Right cardiac atrium (tissue), 5 donors: ENCODE measurements around the gene TMEM168. TPM values are rescaled to one million over a fixed set of nuclear protein-coding genes. Genes with fewer than 3 reads are reported as not detected.
"Not testable (repeated sequence)": the region's sequence is repeated elsewhere in the genome, so short reads cannot be mapped to it uniquely, and the experiment has no call there.

ENCODE experiments used
- ATAC-seq, 2 donors: fragments of 200-7000 bp; cut with Tn5 transposase; one replicate each; pipeline versions ENCODE4 v1.8.0 to v1.9.1; 2020; ENCODE audit warnings: moderate library complexity in 2 of 2, mild to moderate bottlenecking in 1 of 2
- DNase-seq, 3 donors: peaks; one replicate each; pipeline ENCODE4 v3.0.0-alpha.2; 2020
- H3K27ac ChIP-seq: one replicate; pipeline ENCODE4 v1.5.1; 2013; ENCODE audit warnings: mild to moderate bottlenecking, low read length, control low read depth, moderate library complexity
- H3K27me3 ChIP-seq: one replicate; pipeline ENCODE4 v1.6.1; 2013; ENCODE audit not compliant: control insufficient read depth, insufficient read depth
- H3K4me1 ChIP-seq: one replicate; pipeline ENCODE4 v1.6.1; 2013; ENCODE audit warnings: low read length; ENCODE audit not compliant: control insufficient read depth, insufficient read depth
- H3K4me3 ChIP-seq: one replicate; pipeline ENCODE4 v1.5.1; 2013; ENCODE audit warnings: low read length, control low read depth
- H3K9me3 ChIP-seq: one replicate; pipeline ENCODE4 v1.6.1; 2013; ENCODE audit warnings: low read length; ENCODE audit not compliant: control insufficient read depth
- WGBS: extraction: QIAGEN DNeasy Blood & Tissue Kit; methylation state at CpG from one replicate; pipeline ENCODE4 v1.1.7; 2013; 5-methylcytosine and 5-hydroxymethylcytosine counted together
- intact Hi-C, 4 donors: fragments of 100-400 bp; cut with DNase I; formaldehyde crosslinking; loops; one replicate each; pipeline versions ENCODE4 v1.11.0 to v1.14.0; 2022 to 2023
- polyA plus RNA-seq: library from polyadenylated mRNA; stranded (reverse); fragments of 200-250 nt; gene quantifications from one replicate; pipeline ENCODE4 v1.2.3, GENCODE V29; 2013
- total RNA-seq, 4 donors: library from RNA; stranded (reverse); fragmentation: NEBNext Ultra II Directional; extraction: Animal tissue kit (Norgen Biotek cat#: 25700); gene quantifications; one replicate each; pipeline ENCODE4 v1.2.1, GENCODE V29; 2021
- donor health status: healthy with polysubstance abuse.
- donor health status: DM: no; HTN: yes; CAD: no.
- donor health status: DM: no; HTN: no; CAD: no.
- donor health status: DM: no; HTN: yes; CAD: no; lungs with severe emphysema.
- donor health status: DM: yes; HTN: yes; CAD: no.

The TMEM168 gene
- total and polyA plus RNA-seq, 5 donors: 11.0 to 35.5 (median 19.6) TPM

GRCh38 chr7:112749775-112750174 lies 40.4 kb downstream of the TMEM168 start:
- Histone ChIP-seq H3K27me3 (no peaks in the 10 kb centered on the region), H3K27ac (no peak overlapping the region), H3K4me3 (no peak overlapping the region), H3K9me3 (no peaks in the 10 kb centered on the region), H3K4me1 (no peaks in the 10 kb centered on the region)
- intact Hi-C loops: no loop called here
- DNase-seq: no peak
- WGBS: 71% methylated on average over 2 of the region's 2 CpGs
- ATAC-seq: no peak

GRCh38 chr7:112748381-112748780 lies 41.8 kb downstream of the TMEM168 start:
- Histone ChIP-seq H3K4me3 (no peak overlapping the region), H3K4me1 (no peaks in the 10 kb centered on the region), H3K27me3 (no peaks in the 10 kb centered on the region), H3K27ac (no peak overlapping the region), H3K9me3 (no peaks in the 10 kb centered on the region)
- intact Hi-C loops: no loop called here
- DNase-seq (no peak), ATAC-seq (no peak)

- no peak for ATAC-seq
These were observed 44.6 kb downstream of the TMEM168 start for GRCh38 chr7:112745635-112746034.

GRCh38 chr7:112744818-112745217 lies 45.4 kb downstream of the TMEM168 start:
- intact Hi-C loops: no loop called here
- Histone ChIP-seq H3K9me3 (no peaks in the 10 kb centered on the region), H3K4me3 (no peak overlapping the region), H3K4me1 (no peaks in the 10 kb centered on the region), H3K27me3 (no peaks in the 10 kb centered on the region), H3K27ac (no peak overlapping the region)
- WGBS: 53% methylated on average over 2 of the region's 2 CpGs
- DNase-seq (no peak), ATAC-seq (no peak)

More at GRCh38 chr7:112745635-112746034, 44.6 kb downstream of the TMEM168 start:
- Histone ChIP-seq H3K27me3 (no peaks in the 10 kb centered on the region), H3K4me1 (no peaks in the 10 kb centered on the region), H3K9me3 (no peaks in the 10 kb centered on the region), H3K27ac (no peak overlapping the region), H3K4me3 (no peak overlapping the region)
- intact Hi-C loops: no loop called here
- no peak for DNase-seq
- 65% methylated on average over 1 of the region's 1 CpG for WGBS

GRCh38 chr7:112743811-112744210 lies 46.4 kb downstream of the TMEM168 start:
- Histone ChIP-seq H3K27me3 (no peaks in the 10 kb centered on the region), H3K4me3 (no peak overlapping the region), H3K4me1 (no peaks in the 10 kb centered on the region), H3K9me3 (no peaks in the 10 kb centered on the region), H3K27ac (no peak overlapping the region)
- intact Hi-C loops: no loop called here
- 81% methylated on average over 1 of the region's 1 CpG for WGBS
- ATAC-seq: no peak
- no peak for DNase-seq

GRCh38 chr7:112740667-112741066 lies 49.5 kb downstream of the TMEM168 start:
- ATAC-seq (no peak), DNase-seq (no peak)
- WGBS: 89% methylated on average over 2 of the region's 2 CpGs
- Histone ChIP-seq H3K27ac (no peak overlapping the region), H3K4me1 (no peaks in the 10 kb centered on the region), H3K4me3 (no peak overlapping the region), H3K27me3 (no peaks in the 10 kb centered on the region), H3K9me3 (no peaks in the 10 kb centered on the region)
- intact Hi-C loops: no loop called here

GRCh38 chr7:112739436-112740180 lies 50.6 kb downstream of the TMEM168 start:
- 85% methylated on average over 3 of the region's 3 CpGs for WGBS
- ATAC-seq (peak in 1 of 2 donors; percentile 31), DNase-seq (no peak)
- no peaks in the 10 kb centered on the region for H3K27me3 ChIP-seq
- intact Hi-C loops: no loop called here
- no peak overlapping the region for H3K27ac ChIP-seq
- H3K4me3 ChIP-seq: no peak overlapping the region
- H3K4me1 ChIP-seq: no peaks in the 10 kb centered on the region
- H3K9me3 ChIP-seq: no peaks in the 10 kb centered on the region

- WGBS: 96% methylated on average over 1 of the region's 1 CpG
These were observed 54.9 kb downstream of the TMEM168 start for GRCh38 chr7:112735261-112735660.

GRCh38 chr7:112731324-112731723 lies 58.9 kb downstream of the TMEM168 start:
- ATAC-seq, DNase-seq, H3K27ac ChIP-seq, H3K9me3 ChIP-seq, intact Hi-C loops, H3K4me1 ChIP-seq, H3K27me3 ChIP-seq, H3K4me3 ChIP-seq: not testable (repeated sequence)
- 93% methylated on average over 2 of the region's 2 CpGs for WGBS

More at GRCh38 chr7:112735261-112735660, 54.9 kb downstream of the TMEM168 start:
- DNase-seq (no peak), ATAC-seq (no peak)
- Histone ChIP-seq H3K27ac (no peak overlapping the region), H3K27me3 (no peaks in the 10 kb centered on the region), H3K4me3 (no peak overlapping the region), H3K9me3 (no peaks in the 10 kb centered on the region), H3K4me1 (no peaks in the 10 kb centered on the region)
- intact Hi-C loops: no loop called here

GRCh38 chr7:112726076-112726475 lies 64.1 kb downstream of the TMEM168 start:
- Histone ChIP-seq H3K9me3 (no peaks in the 10 kb centered on the region), H3K4me1 (peaks cover 2% of the 10 kb centered on the region), H3K27me3 (no peaks in the 10 kb centered on the region), H3K4me3 (no peak overlapping the region), H3K27ac (no peak overlapping the region)
- no peak for ATAC-seq
- no peak for DNase-seq
- 68% methylated on average over 3 of the region's 3 CpGs for WGBS
- intact Hi-C loops: no loop called here

- no peak overlapping the region for H3K4me3 ChIP-seq
- intact Hi-C loops: no loop called here
- ATAC-seq: no peak
- 79% methylated on average over 4 of the region's 4 CpGs for WGBS
- H3K27ac ChIP-seq: no peak overlapping the region
- peaks cover 2% of the 10 kb centered on the region for H3K4me1 ChIP-seq
- no peaks in the 10 kb centered on the region for H3K27me3 ChIP-seq
- DNase-seq: no peak
- H3K9me3 ChIP-seq: no peaks in the 10 kb centered on the region
These were observed 66.8 kb downstream of the TMEM168 start for GRCh38 chr7:112723416-112723815.

GRCh38 chr7:112721366-112721765 lies 68.8 kb downstream of the TMEM168 start:
- DNase-seq: no peak
- WGBS: 31% methylated on average over 1 of the region's 1 CpG
- no peak overlapping the region for H3K27ac ChIP-seq
- ATAC-seq: peak in 1 of 2 donors; percentile 52
- H3K9me3 ChIP-seq: no peaks in the 10 kb centered on the region
- peaks cover 2% of the 10 kb centered on the region for H3K4me1 ChIP-seq
- intact Hi-C loops: no loop called here
- H3K27me3 ChIP-seq: no peaks in the 10 kb centered on the region
- H3K4me3 ChIP-seq: no peak overlapping the region
